NCI-H1048 (cell line): ENCODE results near the gene C1QTNF8.

Experiments used
- DNase-seq: peaks from one replicate; lab custom pipeline; 2025; lab: John Stamatoyannopoulos, UW

Gene C1QTNF8

GRCh38 chr16:1045310-1045992, 50.6 kb downstream of the C1QTNF8 start:
- DNase-seq, result no peak

DNA sequence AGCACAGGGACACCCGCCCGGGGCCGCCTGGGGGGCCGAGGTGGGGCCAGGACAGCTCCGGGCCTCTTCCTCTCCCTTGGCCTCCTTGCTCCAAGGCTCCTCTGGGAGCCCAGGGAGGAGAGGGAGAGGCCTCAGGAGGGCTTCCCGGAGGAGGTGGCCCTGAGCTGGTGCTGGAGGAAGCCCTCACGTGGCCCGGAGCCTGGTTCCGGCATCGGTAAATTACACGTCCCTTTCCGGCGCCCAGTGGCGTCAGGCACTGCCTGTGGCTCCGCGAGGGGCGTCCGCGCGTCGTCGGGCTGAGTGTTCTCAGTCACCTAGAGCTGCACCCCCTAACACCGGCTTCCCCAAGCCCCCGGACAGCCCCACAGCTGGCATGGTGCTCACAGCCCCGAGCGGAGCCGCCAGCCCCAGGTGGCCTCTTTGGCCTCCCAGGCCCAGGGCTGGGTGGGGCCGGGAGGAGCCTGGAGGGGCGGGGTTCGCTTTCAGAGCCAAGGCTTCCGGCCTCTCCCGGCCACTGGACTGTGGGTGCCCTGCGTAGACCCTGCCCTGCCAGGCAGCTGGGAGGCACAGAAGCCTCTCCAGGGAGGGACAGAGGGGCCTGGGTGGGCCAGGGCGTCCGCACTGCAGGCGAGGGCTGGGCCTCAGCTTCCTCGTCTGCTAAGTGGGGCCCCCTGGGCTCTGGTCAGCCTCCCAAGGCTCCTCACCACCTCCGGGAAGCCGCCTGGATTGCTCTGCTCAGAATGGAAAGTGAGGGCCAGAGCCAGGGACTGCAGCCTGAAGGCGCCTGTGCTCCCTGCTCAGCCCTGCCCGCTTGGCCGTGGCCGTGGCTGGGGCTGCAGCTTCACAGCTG, 51.4 kb downstream of the C1QTNF8 start:
- DNase-seq, result no peak

DNA sequence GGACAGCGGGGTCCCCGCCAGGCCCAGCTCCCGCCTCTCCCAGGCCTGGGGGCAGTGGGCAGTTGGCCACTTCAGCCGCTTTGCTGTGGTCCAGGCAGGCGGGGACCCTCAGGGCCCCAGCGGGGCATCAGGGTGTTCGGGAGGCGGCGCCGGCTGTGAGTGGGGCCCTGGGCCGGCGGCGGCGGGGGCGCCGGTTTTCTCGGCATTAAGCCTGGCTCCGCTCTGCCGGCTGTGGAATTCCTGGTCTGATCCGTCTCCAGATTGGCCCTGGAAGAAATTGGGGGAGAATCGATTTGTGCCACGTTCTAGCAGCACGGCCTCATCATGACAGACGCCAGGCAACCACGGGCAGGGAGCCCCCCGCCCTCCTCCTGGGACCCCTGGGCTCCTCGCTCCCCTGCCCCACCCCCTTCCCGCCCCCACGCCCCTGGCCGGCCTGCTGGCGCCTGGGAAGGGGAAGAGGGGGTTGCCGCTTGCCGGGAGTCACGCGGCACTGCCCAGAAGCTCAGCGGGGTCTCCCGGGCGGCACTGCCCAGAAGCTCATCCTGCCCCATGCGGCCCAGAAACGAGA, 52.1 kb downstream of the C1QTNF8 start:
- no peak for DNase-seq

DNA sequence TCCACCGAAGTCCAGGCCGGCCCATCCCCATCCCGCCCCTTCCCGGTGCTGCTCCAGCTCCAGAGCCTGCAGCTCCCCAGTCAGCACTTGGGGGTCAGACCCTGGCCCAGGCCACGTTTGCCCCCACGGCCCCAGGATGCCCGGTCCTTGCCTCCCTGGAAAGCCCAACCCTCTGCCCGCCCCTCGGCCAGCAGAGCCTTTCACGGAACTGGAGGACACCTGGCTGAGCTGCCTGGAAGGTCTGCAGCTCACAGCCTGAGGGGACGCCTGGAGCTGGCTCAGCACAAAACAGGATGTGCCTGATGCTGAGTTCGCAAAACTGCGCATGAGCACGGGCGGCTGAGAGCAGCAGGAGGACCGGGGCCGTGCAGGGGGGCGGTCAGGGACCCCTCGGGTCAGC, 53.2 kb downstream of the C1QTNF8 start:
- no peak for DNase-seq

- DNase-seq, result no peak
These were observed 53.8 kb downstream of the C1QTNF8 start for GRCh38 chr16:1042049-1042744.

GRCh38 chr16:1040346-1040745, 55.7 kb downstream of the C1QTNF8 start:
- no peak for DNase-seq

GRCh38 chr16:1039762-1040161, 56.3 kb downstream of the C1QTNF8 start:
- DNase-seq, result no peak

DNA sequence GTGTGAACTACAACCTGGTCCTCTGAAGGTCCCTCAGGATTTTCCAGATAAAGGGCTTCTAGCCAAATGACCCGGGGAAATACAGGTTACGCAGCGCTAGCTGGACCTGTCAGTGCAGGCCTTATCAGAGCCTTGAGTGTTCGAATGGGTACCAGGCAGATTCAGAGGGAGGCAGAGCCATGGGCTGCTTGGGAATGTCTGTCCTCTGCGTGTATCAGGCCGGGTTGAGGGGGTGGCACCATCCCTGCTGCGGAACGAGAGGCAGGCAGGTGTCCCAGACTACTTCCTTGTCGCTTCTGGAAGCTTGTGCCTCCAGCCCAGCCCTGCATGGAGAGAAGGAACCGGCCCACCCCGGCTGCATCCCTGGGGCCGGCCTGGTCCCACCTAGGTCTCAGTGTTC, 57.1 kb downstream of the C1QTNF8 start:
- DNase-seq, result no peak
